GM18498 (cell line): ENCODE data around the gene ADAMTS13.

Source experiments
- ATAC-seq: cut with Tn5 transposase; IDR thresholded peaks from one replicate; pipeline ENCODE4 v1.9.1; 2021; ENCODE audit warnings: mild to moderate bottlenecking, moderate library complexity; ENCODE audit not compliant: unreplicated experiment

ADAMTS13 gene

GRCh38 chr9:133505901-133506652, 83.9 kb downstream of the ADAMTS13 start:
- no peak for ATAC-seq

GRCh38 chr9:133506653-133507038, 84.5 kb downstream of the ADAMTS13 start:
- no peak for ATAC-seq

DNA sequence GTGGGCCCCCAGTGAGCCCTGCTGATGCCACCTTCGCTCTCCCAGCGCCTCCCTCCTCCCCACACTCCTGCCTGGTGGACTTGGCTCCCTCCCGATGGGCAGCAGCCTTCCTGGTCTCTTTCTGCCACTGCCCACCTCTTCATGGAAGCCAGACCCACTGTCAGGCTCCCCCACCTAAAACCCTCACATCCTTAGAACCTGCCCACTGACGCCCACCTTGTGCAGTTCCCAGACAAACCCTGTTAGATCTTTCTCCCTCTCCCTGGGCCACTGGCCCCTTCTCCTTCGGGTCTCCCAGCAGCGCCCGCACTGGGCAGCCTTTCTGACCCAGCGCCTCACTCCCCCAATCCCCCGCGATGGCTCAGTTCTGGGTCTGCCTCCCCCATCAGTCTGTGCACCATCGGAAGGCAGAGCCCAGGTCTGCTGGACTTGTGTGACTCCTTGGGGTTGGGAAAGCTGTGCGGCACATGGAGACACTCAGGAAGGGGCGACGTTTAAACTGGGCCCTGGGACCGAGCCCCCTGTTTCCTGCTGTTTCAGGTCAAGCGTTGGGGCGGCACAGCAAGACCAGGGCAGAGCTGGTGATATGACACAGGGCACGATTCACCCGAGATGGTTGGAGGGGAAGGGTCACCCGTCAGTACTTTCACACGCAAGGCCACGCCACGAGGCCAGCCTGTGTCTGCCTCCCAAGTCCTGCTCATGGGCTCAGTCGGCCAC, 85.2 kb downstream of the ADAMTS13 start:
- ATAC-seq: no peak

DNA sequence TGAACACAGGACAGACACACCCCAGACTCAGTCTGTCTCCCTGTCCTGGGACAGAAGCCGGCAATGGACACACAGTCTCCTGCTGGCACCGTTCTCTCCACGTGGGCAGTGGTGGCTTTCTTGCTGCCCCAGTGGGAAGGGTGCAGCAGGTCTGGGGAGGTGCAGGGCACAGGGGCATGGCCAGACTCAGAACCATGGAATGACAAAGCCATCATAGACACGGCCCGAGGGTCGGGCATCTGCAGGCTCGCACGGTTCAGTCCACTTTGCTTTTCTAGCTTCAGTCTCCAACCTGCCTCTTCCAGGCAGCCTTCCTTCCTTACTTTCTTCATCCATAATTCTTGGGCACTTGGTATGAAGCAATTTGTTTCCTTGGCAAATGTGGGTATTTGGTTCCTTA, 85.9 kb downstream of the ADAMTS13 start:
- no peak for ATAC-seq
